Measurements from ENCODE around the gene TSPAN31.
"Not testable (repeated sequence)": the region's sequence is repeated elsewhere in the genome, so short reads cannot be mapped to it uniquely, and the experiment has no call there.

The TSPAN31 gene

DNA sequence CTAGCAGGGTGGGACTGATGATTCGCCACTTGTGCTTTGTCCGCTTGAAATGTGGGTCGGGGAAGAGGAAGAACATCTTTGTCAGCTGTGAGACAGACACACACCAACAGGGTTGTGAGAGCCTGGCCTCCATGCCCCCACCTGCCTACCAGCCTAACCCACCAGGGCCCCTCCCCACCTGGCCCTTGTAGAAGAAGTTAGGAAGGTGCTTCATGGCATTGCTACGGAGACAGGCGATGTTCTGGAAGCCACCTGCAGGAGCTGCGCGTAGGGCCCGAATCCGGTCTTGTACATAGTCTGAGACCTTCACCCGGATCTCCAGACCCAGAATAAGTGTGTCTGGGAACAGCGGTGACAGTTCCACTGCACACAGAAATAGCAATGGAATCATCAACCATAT, 24.8 kb downstream of the TSPAN31 start:
- no peak for DNase-seq

- no peak for DNase-seq
These were observed 25.9 kb downstream of the TSPAN31 start for GRCh38 chr12:57770734-57771133.

- DNase-seq: peak; percentile 95
These were observed 26.5 kb downstream of the TSPAN31 start for GRCh38 chr12:57771236-57771872.

DNA sequence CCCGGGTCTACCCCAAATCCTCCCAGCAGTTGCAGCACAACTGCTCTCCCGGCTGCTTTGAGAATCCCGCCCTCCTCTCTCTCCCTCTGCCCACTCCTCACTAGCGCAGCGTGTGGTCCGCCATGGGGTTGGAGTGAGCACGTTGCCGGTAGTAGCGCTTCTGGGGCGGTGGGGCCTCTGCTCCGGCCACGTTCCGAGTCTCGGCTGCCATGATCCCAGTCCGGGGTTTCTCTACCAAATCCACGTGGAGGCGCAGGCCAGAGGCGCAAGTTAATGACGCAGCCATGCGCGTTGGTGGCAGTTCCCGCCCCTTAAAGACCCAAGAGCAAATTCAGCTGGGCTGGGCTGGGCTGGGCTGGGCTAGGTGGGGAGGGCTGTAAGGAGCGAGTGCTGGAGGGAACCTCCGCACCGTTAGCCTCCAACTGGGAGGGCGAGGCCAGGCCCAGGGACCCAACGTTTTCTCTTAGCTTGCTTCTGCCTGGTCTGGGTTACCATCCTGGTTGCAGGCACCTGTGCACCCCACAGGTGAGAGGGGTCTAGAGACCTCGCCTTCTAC, 27.1 kb downstream of the TSPAN31 start, which contains the start of gene METTL1:
METTL1 (minus strand) TSS at position 233 of the 556 bp plus-strand sequence; CDS start at position 211, 22 bp downstream.
- peak; percentile 95 for DNase-seq

GRCh38 chr12:57772429-57773322, 27.8 kb downstream of the TSPAN31 start, which contains the start of gene EEF1AKMT3:
Gene EEF1AKMT3 (plus strand): TSS chr12:57772614. CDS start chr12:57772725, 111 bp downstream.
- peak; percentile 49 for DNase-seq

DNA sequence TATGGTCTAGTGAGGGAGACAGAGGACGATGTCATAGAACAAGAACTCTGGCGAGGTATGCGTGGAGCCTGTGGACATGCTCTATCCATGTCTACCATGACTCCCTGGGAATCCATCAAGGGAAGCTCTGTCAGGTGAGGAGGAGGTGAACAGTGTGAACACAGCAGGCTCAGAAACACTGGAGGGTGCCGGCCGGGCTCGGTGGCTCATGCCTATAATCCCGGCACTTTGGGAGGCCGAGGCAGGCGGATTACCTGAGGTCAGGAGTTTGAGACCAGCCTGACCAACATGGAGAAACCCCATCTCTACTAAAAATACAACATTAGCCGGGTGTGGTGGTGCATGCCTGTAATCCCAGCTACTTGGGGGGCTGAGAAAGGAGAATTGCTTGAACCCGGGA, 29.8 kb downstream of the TSPAN31 start:
- DNase-seq: not testable (repeated sequence)

GRCh38 chr12:57775044-57775443, 30.2 kb downstream of the TSPAN31 start:
- no peak for DNase-seq

GRCh38 chr12:57775563-57776246, 30.9 kb downstream of the TSPAN31 start:
- DNase-seq: no peak

DNA sequence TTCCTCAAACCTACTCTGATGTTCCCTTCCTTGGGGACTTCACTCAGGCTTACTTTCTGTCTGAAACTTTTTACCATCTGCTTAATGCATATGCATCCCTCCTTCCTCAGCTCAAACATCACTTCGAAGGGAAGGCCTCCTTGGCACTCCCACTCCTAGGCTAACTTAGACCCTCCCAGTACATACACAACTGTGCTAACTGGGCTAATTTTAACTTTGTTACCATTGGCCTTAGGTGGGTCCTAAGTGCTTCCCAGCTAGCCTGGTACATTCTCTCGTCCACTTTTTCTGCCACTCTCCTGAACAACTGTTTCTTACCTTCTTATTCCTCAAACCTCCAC, 31.4 kb downstream of the TSPAN31 start:
- no peak for DNase-seq

DNA sequence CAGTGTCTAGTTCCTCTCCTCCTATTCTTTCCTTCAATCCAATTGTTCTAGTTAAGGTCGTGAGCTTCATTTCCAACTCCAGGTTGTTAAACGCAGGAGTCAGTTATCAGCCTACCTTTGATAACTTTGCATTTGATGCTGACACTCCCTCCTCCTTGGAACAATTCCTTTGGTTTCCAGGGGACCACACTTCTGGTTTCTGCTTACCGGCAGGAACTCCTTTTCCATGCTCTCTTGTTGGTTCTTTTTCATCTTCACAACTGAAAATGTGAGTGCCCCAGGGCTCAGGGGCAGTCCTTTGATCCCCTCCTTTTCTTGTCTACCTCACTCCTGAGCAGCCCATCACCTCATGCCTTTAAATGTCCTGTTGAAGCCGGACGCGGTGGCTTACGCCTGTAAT, 32.5 kb downstream of the TSPAN31 start:
- DNase-seq: no peak

- DNase-seq: no peak
These were observed 33.1 kb downstream of the TSPAN31 start for GRCh38 chr12:57777911-57778310.

DNA sequence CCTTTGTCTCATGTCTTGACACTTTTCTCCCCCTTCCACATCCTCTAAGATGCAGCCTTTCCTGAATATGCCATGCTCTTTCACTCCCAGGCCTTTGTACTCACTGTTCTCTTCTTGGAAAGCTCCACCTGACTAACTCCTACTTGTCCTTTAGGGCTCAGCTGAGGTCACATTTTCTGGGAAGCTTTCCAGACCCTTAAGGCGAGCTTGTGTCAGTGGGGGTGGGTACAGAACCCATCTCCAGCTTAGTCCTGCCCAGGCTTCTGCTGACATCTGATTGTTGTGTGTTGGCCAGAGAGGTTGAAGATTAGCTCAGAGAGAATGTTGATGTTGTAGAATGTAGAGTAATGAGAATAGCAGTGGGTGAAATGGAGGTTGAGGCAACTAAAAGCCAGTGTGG, 34.9 kb downstream of the TSPAN31 start:
- no peak for DNase-seq

- DNase-seq: no peak
These were observed 35.6 kb downstream of the TSPAN31 start for GRCh38 chr12:57780284-57780897.

GRCh38 chr12:57781244-57781643, 36.4 kb downstream of the TSPAN31 start:
- DNase-seq: no peak

GRCh38 chr12:57781801-57782200, 37.0 kb downstream of the TSPAN31 start:
- DNase-seq: no peak

DNA sequence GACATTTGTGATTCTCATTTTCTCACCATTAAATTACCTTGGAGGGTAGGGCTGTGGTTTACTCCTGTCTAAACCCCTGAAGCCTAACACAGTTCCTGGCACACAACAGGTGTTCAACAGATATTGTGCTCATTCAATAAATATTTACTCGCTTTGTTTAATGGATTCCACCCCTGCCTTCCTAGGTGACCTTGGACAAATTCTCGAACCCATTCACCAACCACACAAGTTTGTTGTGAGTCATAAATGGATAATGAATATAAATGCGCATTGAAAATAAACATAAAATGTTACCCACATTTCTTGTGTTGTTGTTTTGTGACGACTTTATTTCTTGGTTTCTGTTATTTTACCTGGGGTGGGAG, 37.4 kb downstream of the TSPAN31 start:
- DNase-seq: no peak

GRCh38 chr12:57782608-57783465, 38.0 kb downstream of the TSPAN31 start, which contains the start of gene TSFM:
Gene TSFM (plus strand): TSS chr12:57782787. CDS start chr12:57782802, 15 bp downstream.
- DNase-seq: peak; percentile 98

DNA sequence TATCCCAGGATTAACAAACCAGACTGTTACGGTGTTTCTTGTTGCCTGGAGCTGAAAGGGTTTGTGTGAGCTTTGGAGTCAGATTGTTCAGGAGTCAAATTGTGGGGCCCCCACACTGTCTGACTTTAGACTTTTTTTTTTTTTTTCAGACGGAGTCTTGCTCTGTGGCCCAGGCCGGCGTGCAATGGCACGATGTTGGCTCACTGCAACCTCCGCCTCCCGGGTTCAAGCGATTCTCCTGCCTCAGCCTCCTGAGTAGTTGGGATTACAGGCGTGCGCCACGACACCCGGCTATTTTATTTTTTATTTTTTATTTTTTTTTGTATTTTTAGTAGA, 38.6 kb downstream of the TSPAN31 start:
- no peak for DNase-seq

DNA sequence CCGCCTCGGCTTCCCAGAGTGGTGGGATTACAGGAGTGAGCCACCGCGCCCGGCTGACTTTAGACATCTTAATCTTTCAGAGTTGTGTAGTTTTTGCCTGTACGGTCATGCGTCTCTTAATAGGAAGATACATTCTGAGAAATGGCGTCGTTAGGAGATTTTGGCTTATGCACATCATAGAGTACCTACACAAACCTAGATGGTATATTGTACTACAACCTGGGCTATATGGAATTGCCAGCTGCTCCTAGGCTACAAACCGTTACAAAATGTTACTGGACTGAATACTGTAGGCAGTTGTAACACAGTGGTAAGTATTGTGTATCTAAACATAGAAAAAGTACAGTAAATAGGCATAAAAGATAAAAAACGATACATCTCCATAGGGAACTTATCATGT, 39.0 kb downstream of the TSPAN31 start:
- DNase-seq: no peak

DNA sequence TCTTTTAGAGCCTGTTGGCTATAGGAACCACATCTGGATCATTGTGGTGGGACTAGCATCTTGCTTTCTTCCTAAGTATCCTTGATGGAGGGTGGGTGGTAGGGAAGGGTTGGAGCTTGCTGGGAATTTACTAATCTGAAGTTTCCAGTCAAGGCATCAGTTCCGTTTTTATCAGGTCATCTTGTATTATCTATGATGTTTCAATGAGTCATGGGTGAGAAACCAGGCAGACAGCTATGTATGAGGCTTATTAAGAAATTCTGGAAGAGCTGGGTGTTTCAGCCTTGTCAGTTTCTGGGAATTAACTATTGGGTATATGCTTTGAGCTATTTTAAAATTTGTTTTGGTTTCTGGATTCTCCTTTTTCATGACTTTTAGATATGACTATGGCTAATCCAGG, 49.1 kb downstream of the TSPAN31 start:
- no peak for DNase-seq

GRCh38 chr12:57795354-57795753, 50.5 kb downstream of the TSPAN31 start:
- DNase-seq: no peak

GRCh38 chr12:57796996-57797395, 52.2 kb downstream of the TSPAN31 start:
- no peak for DNase-seq

Data from stimulated activated CD4-positive, alpha-beta T cell treated with anti-CD3 and anti-CD28 coated beads, Interleukin-4, amount 100 ng/mL, for 24 hours (primary cell).